CD4-positive, alpha-beta T cell treated with Interferon gamma for 1 hour (primary cell): Measurements from ENCODE around the gene RASGRF2.
A peak's percentile ranks its signal among the peaks of the same experiment; 100 is the strongest.

Experiments used
- DNase-seq: peaks from one replicate; pipeline ENCODE4 v3.0.0-alpha.2; 2020

Gene RASGRF2

GRCh38 chr5:80953587-80953986 is 6.6 kb upstream of the RASGRF2 start:
- no peak for DNase-seq

- DNase-seq, result no peak
These were observed 5.0 kb upstream of the RASGRF2 start for GRCh38 chr5:80955082-80955590.

GRCh38 chr5:80956272-80956671 is 3.9 kb upstream of the RASGRF2 start:
- DNase-seq, result no peak

- no peak for DNase-seq
These were observed 3.0 kb upstream of the RASGRF2 start for GRCh38 chr5:80957031-80957761.

GRCh38 chr5:80958616-80959015 is 1.5 kb upstream of the RASGRF2 start:
- no peak for DNase-seq

- no peak for DNase-seq
These were observed 1.0 kb upstream of the RASGRF2 start for GRCh38 chr5:80959138-80959537.

GRCh38 chr5:80960531-80961375 is 590 bp downstream of the RASGRF2 start:
- DNase-seq, result peak; percentile 17

GRCh38 chr5:80961376-80962281 is 1.5 kb downstream of the RASGRF2 start:
- DNase-seq, result peak; percentile 5

GRCh38 chr5:80962630-80963520 is 2.7 kb downstream of the RASGRF2 start:
- no peak for DNase-seq

GRCh38 chr5:80963521-80963895 is 3.3 kb downstream of the RASGRF2 start:
- DNase-seq, result no peak

GRCh38 chr5:80963966-80964481 is 3.9 kb downstream of the RASGRF2 start:
- no peak for DNase-seq

- no peak for DNase-seq
These were observed 4.3 kb downstream of the RASGRF2 start for GRCh38 chr5:80964491-80964890.

- no peak for DNase-seq
These were observed 4.8 kb downstream of the RASGRF2 start for GRCh38 chr5:80964919-80965318.

GRCh38 chr5:80967500-80968181 is 7.5 kb downstream of the RASGRF2 start:
- no peak for DNase-seq

- DNase-seq, result no peak
These were observed 12.9 kb downstream of the RASGRF2 start for GRCh38 chr5:80973027-80973426.

- no peak for DNase-seq
These were observed 14.9 kb downstream of the RASGRF2 start for GRCh38 chr5:80975065-80975464.

GRCh38 chr5:80976985-80977384 is 16.8 kb downstream of the RASGRF2 start:
- DNase-seq, result no peak

GRCh38 chr5:80977764-80978163 is 17.6 kb downstream of the RASGRF2 start:
- DNase-seq, result no peak

- no peak for DNase-seq
These were observed 18.7 kb downstream of the RASGRF2 start for GRCh38 chr5:80978772-80979317.

- DNase-seq, result no peak
These were observed 21.9 kb downstream of the RASGRF2 start for GRCh38 chr5:80982093-80982492.
